Breast epithelium (tissue), 4 donors: ENCODE results near the gene METTL16. TPM values are rescaled to one million over a fixed set of nuclear protein-coding genes. Genes with fewer than 3 reads are reported as not detected.
"Not testable (repeated sequence)": the region's sequence is repeated elsewhere in the genome, so short reads cannot be mapped to it uniquely, and the experiment has no call there.

ENCODE experiments used
- DNase-seq, 2 donors: peaks; one replicate each; pipeline ENCODE4 v3.0.0-alpha.2; 2019; ENCODE audit warnings: low spot score in 2 of 2
- H3K27ac ChIP-seq, 2 donors: fragments of 200-600 bp; sonication (generic) in 1 of 2; one replicate each; pipeline ENCODE4 v1.5.1; 2016 to 2019; ENCODE audit warnings: mild to moderate bottlenecking in 1 of 2
- H3K27me3 ChIP-seq, 2 donors: fragments of 200-600 bp; sonication (generic) in 1 of 2; one replicate each; pipeline versions ENCODE4 v1.5.1 to v1.6.0; 2017 to 2019; ENCODE audit warnings: control low read depth in 1 of 2, mild to moderate bottlenecking in 1 of 2
- H3K36me3 ChIP-seq: fragments of 200-600 bp; one replicate; pipeline ENCODE4 v1.5.1; 2019
- H3K4me1 ChIP-seq, 2 donors: fragments of 200-600 bp; sonication (generic); one replicate each; pipeline ENCODE4 v1.5.1; 2016 to 2019; ENCODE audit warnings: control low read depth in 1 of 2
- H3K4me3 ChIP-seq, 3 donors: fragments of 200-600 bp; sonication (generic); 1 replicate in 2 of 3; 2 replicates in 1 of 3; pipeline ENCODE4 v1.5.1; 2016 to 2019; ENCODE audit warnings: mild to moderate bottlenecking in 3 of 3, moderate library complexity in 2 of 3
- H3K9me3 ChIP-seq, 2 donors: fragments of 200-600 bp; sonication (generic) in 1 of 2; one replicate each; pipeline ENCODE4 v1.5.1; 2016 to 2019; ENCODE audit warnings: control low read depth in 1 of 2
- POLR2A ChIP-seq: fragments of 450-650 bp; IDR thresholded peaks from one replicate; pipeline ENCODE4 v1.6.1; 2016; ENCODE audit warnings: antibody characterized with exemption, mild to moderate bottlenecking, moderate library complexity
- POLR2AphosphoS5 ChIP-seq, 3 donors: sonication (generic); formaldehyde crosslinking; IDR thresholded peaks; one replicate each; pipeline ENCODE4 v1.6.1; 2017; ENCODE audit warnings: antibody characterized with exemption in 3 of 3
- intact Hi-C: fragments of 100-400 bp; cut with DNase I; formaldehyde crosslinking; loops from one replicate; pipeline ENCODE4 v1.15.1; 2023; ENCODE audit warnings: low total_unique reads
- total RNA-seq, 3 donors: library from RNA; depleted of rRNA; stranded (reverse); fragments of >200 nt; gene quantifications; one replicate each; pipeline ENCODE4 v1.1.0, GENCODE V29; 2016
- TF ChIP-seq, protein P1 (sequence below), 3 donors: fragments of 450-650 bp; IDR thresholded peaks; one replicate each; pipeline ENCODE4 v1.5.1; 2016 to 2017; ENCODE audit warnings: antibody characterized with exemption in 3 of 3, mild to moderate bottlenecking in 3 of 3, moderate library complexity in 3 of 3

The METTL16 gene
- total RNA-seq, 3 donors from 2014 or later = 25.6 to 46.4 (median 26.9) TPM

DNA sequence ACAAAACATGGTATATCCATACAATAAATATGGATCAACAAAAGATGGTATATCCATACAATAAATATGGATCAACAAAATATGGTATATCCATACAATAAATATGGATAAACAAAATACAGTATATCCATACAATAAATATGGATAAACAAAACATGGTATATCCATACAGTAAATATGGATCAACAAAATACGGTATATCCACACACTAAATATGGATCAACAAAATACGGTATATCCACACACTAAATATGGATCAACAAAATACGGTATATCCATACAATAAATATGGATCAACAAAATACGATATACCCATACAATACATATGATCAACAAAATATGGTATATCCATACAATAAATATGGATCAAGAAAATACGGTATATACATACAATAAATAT lies 8.1 kb downstream of the METTL16 start:
- no peak overlapping the region for H3K4me3 ChIP-seq
- H3K27ac ChIP-seq = no peak overlapping the region
- no peaks in the 10 kb centered on the region for H3K27me3 ChIP-seq
- TF ChIP-seq, protein P1, sequence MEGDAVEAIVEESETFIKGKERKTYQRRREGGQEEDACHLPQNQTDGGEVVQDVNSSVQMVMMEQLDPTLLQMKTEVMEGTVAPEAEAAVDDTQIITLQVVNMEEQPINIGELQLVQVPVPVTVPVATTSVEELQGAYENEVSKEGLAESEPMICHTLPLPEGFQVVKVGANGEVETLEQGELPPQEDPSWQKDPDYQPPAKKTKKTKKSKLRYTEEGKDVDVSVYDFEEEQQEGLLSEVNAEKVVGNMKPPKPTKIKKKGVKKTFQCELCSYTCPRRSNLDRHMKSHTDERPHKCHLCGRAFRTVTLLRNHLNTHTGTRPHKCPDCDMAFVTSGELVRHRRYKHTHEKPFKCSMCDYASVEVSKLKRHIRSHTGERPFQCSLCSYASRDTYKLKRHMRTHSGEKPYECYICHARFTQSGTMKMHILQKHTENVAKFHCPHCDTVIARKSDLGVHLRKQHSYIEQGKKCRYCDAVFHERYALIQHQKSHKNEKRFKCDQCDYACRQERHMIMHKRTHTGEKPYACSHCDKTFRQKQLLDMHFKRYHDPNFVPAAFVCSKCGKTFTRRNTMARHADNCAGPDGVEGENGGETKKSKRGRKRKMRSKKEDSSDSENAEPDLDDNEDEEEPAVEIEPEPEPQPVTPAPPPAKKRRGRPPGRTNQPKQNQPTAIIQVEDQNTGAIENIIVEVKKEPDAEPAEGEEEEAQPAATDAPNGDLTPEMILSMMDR (IDR thresholded peaks at IDR 0.05) = no peak
- TF ChIP-seq POLR2A (no peak), POLR2AphosphoS5 (IDR thresholded peaks at IDR 0.05) (no peak)
- no peaks in the 10 kb centered on the region for H3K4me1 ChIP-seq
- no peaks in the 10 kb centered on the region for H3K9me3 ChIP-seq
- no peak for DNase-seq
- no peaks in the 10 kb centered on the region for H3K36me3 ChIP-seq
- intact Hi-C loops = no loop called here

DNA sequence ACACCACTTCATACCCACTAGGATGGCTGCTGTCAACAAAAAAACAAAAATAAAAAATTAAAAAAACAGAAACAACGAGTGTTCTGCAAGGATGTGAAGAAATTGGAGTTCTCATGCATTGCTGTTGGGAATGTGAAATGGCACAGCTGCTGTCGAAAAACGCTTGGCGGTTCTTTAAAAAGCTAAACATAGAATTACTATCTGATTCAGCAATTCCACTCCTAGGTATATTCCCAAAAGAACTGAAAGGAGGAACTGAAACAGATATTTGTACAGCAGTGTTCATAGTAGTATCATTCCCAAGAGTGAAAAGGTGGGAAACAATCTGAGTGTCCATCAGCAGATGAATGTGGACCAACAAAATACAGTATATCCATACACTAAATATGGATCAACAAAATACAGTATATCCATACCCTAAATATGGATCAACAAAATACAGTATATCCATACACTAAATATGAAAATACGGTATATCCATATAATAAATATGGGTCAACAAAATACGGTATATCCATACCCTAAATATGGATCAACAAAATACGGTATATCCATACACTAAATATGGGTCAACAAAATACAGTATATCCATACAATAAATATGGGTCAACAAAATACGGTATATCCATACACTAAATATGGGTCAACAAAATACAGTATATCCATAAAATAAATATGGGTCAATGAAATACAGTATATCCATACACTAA lies 8.7 kb downstream of the METTL16 start:
- H3K4me3 ChIP-seq = no peak overlapping the region
- H3K36me3 ChIP-seq = no peaks in the 10 kb centered on the region
- no peak for DNase-seq
- no peaks in the 10 kb centered on the region for H3K4me1 ChIP-seq
- no peak for TF ChIP-seq POLR2A
- TF ChIP-seq, protein P1 (IDR thresholded peaks at IDR 0.05) = no peak
- no peak overlapping the region for H3K27ac ChIP-seq
- H3K9me3 ChIP-seq = no peaks in the 10 kb centered on the region
- no peaks in the 10 kb centered on the region for H3K27me3 ChIP-seq
- intact Hi-C loops = no loop called here

DNA sequence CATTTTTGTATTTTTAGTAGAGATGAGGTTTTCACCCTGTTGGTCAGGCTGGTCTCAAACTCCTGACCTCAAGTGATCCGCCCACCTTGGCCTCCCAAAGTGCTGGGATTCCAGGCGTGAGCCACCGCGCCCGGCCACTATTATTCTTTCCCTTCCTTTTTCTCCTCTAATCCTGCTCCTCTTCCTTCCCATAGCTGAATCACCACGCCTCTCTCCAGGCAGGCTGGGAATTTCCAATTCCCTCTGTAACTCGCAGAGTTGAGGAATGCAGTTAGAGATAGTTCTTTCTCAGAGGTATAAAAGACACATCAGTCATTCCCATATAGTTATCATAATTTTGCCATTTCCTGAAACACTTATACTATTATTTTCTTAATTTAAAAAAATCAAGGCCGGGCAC lies 11.2 kb downstream of the METTL16 start:
- TF ChIP-seq, protein P1 (IDR thresholded peaks at IDR 0.05) = no peak
- TF ChIP-seq POLR2AphosphoS5 (IDR thresholded peaks at IDR 0.05) (no peak), POLR2A (no peak)
- Histone ChIP-seq H3K4me3 (no peak overlapping the region), H3K9me3 (no peaks in the 10 kb centered on the region), H3K36me3 (no peaks in the 10 kb centered on the region), H3K27me3 (no peaks in the 10 kb centered on the region), H3K27ac (no peak overlapping the region), H3K4me1 (no peaks in the 10 kb centered on the region)
- DNase-seq = no peak
- intact Hi-C loops = no loop called here

DNA sequence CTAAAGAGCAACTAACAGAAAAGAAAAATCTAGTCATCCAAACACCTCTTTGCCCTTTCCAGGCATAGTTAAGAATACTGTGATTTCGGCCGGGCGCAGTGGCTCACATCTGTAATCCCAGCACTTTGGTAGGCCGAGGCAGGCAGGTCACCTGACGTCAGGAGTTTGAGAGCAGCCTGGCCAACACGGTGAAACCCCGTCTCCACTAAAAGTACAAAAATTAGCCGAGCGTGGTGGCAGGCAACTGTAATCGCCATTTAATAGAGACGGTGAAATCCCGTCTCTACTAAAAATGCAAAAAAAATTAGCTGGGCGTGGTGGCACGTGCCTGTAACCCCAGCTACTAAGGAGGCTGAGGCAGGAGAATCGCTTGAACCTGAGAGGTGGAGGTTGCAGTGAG lies 22.4 kb downstream of the METTL16 start:
- H3K27ac ChIP-seq, intact Hi-C loops, H3K4me3 ChIP-seq, DNase-seq, H3K9me3 ChIP-seq, H3K36me3 ChIP-seq, H3K27me3 ChIP-seq, H3K4me1 ChIP-seq: not testable (repeated sequence)

DNA sequence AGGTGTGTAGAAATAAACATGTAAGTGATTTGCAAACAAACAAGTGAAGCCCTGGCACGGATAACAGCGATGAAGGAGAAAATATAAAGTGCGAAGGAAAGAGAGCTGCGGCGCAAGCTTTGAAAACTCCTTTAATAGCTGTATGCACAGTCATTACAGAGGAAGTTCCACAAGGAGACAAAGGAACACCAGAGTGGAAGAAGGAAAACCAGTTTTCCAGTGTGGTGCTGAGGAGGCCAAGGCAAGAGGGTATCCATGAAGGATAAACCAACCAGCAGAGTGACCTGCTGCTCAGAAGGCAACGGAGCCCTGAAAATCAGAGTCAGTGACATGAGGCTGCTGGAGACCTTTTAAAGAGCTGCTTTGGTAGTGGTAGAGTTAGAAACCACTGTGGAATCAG lies 24.4 kb downstream of the METTL16 start:
- intact Hi-C loops = no loop called here
- Histone ChIP-seq H3K36me3 (no peaks in the 10 kb centered on the region), H3K9me3 (no peaks in the 10 kb centered on the region), H3K4me3 (no peak overlapping the region), H3K4me1 (no peaks in the 10 kb centered on the region), H3K27ac (peak overlapping the region in 1 of 2 donors; percentile 32), H3K27me3 (no peaks in the 10 kb centered on the region)
- no peak for DNase-seq
- TF ChIP-seq POLR2AphosphoS5 (IDR thresholded peaks at IDR 0.05) (no peak), POLR2A (no peak)
- TF ChIP-seq, protein P1 (IDR thresholded peaks at IDR 0.05) = no peak

DNA sequence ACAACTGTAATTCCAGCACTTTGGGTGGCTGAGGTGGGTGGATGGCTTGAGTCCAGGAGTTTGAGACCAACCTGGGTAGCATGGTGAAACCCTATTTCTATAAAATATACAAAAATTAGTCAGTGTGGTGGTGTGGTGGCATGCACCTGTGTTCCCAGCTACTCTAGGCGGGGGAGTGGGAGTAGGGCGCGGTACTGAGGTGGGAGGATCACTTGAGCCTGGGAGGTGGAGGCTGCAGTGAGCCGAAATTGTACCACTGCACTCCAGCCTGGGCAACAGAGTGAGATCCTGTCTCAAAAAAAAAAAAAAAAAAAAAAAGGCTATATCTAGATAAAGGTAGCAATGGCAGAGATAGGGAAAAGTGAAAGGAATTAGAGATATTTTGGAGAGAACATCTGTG lies 25.0 kb downstream of the METTL16 start:
- H3K27me3 ChIP-seq, H3K4me3 ChIP-seq, H3K9me3 ChIP-seq, H3K36me3 ChIP-seq, H3K27ac ChIP-seq, DNase-seq, H3K4me1 ChIP-seq, intact Hi-C loops: not testable (repeated sequence)
